ENCODE results near the gene PRDX5. TPM values are rescaled to one million over a fixed set of nuclear protein-coding genes. Genes with fewer than 3 reads are reported as not detected.

The PRDX5 gene
- total and polyA plus RNA-seq, 2 experiments from 2014 or later, result 212 to 312 TPM

GRCh38 chr11:64297699-64298358 lies 20.1 kb upstream of the PRDX5 start:
- Mint-ChIP-seq H3K4me1 (peaks cover 13% of the 10 kb centered on the region), H3K9me3 (no peaks in the 10 kb centered on the region; the same call in 1 of the 3 replicates), H3K36me3 (ENCODE audit: low read depth) (no peaks in the 10 kb centered on the region; the same call in 2 of the 3 replicates), H3K27ac (no peak overlapping the region), H3K27me3 (ENCODE audit: insufficient read depth, low read depth, poor library complexity) (peaks cover 94% of the 10 kb centered on the region), H3K4me3 (peak overlapping the region; percentile 50)
- H3K36me3 ChIP-seq (ENCODE audit: insufficient read depth), result no peaks in the 10 kb centered on the region
- H3K79me2 ChIP-seq (replicated peaks; ENCODE audit: insufficient read depth), result no peaks in the 10 kb centered on the region
- peaks cover 7% of the 10 kb centered on the region; the same call in 1 of the 2 replicates for H3K4me1 ChIP-seq (ENCODE audit: insufficient read depth)
- peaks cover 20% of the 10 kb centered on the region for H3F3A ChIP-seq (replicated peaks; ENCODE audit: low read depth)
- TF ChIP-seq REST (IDR thresholded peaks at IDR 0.05; ENCODE audit: unreplicated experiment), result no peak
- peak; percentile 68 for TF ChIP-seq EZH2 (IDR thresholded peaks at IDR 0.05; ENCODE audit: low read depth, unreplicated experiment)
- DNase-seq (ENCODE audit: low spot score) (peak; percentile 39), ATAC-seq (no peak)
- H3K27me3 ChIP-seq (ENCODE audit: insufficient read depth), result peaks cover 99% of the 10 kb centered on the region
- H4K20me1 ChIP-seq (replicated peaks; ENCODE audit: insufficient read depth), result peaks cover 19% of the 10 kb centered on the region
- no peak overlapping the region for H2AFZ ChIP-seq
- peak overlapping the region; percentile 50; the same call in 1 of the 2 replicates for H3K4me3 ChIP-seq
- no peaks in the 10 kb centered on the region for H3K9me2 ChIP-seq (ENCODE audit: insufficient read depth)
- H3K4me2 ChIP-seq, result peak overlapping the region; percentile 74
- no peak overlapping the region for H3K27ac ChIP-seq (ENCODE audit: low read depth)

GRCh38 chr11:64298966-64299846 lies 18.7 kb upstream of the PRDX5 start:
- no peaks in the 10 kb centered on the region for H3K79me2 ChIP-seq (replicated peaks; ENCODE audit: insufficient read depth)
- no peak overlapping the region; the same call in 1 of the 2 replicates for H2AFZ ChIP-seq
- peaks cover 16% of the 10 kb centered on the region for H3K4me1 Mint-ChIP-seq
- H4K20me1 ChIP-seq (replicated peaks; ENCODE audit: insufficient read depth), result peaks cover 16% of the 10 kb centered on the region; the same call in 1 of the 2 replicates
- no peak overlapping the region for H3K27ac ChIP-seq (ENCODE audit: low read depth)
- H3K9me3 Mint-ChIP-seq, result no peaks in the 10 kb centered on the region; the same call in 2 of the 3 replicates
- H3K4me1 ChIP-seq (ENCODE audit: insufficient read depth), result peaks cover 12% of the 10 kb centered on the region; the same call in 1 of the 2 replicates
- peak overlapping the region; percentile 81 for H3K4me2 ChIP-seq
- peak; percentile 40 for DNase-seq (ENCODE audit: low spot score)
- H3K27me3 Mint-ChIP-seq (ENCODE audit: insufficient read depth, low read depth, poor library complexity), result peaks cover 83% of the 10 kb centered on the region
- no peak overlapping the region for H3K27ac Mint-ChIP-seq
- peak; percentile 2; the same call in 2 of the 3 replicates for ATAC-seq
- TF ChIP-seq CREB1 (CRISPR knock-in tag; IDR thresholded peaks at IDR 0.05; ENCODE audit: low read depth) (no peak), NANOG (IDR thresholded peaks at IDR 0.05; ENCODE audit: borderline replicate concordance) (no peak), EZH2 (IDR thresholded peaks at IDR 0.05; ENCODE audit: low read depth, unreplicated experiment) (peak; percentile 67), EZH2phosphoT487 (IDR thresholded peaks at IDR 0.05; ENCODE audit: unreplicated experiment) (peak; percentile 89)
- peaks cover 92% of the 10 kb centered on the region for H3K27me3 ChIP-seq (ENCODE audit: insufficient read depth)
- H3K36me3 Mint-ChIP-seq (ENCODE audit: low read depth), result no peaks in the 10 kb centered on the region
- peaks cover 20% of the 10 kb centered on the region for H3F3A ChIP-seq (replicated peaks; ENCODE audit: low read depth)
- peak overlapping the region; percentile 64 for H3K4me3 Mint-ChIP-seq
- H3K4me3 ChIP-seq, result peak overlapping the region; percentile 56
- H3K36me3 ChIP-seq (ENCODE audit: insufficient read depth), result no peaks in the 10 kb centered on the region
- no peaks in the 10 kb centered on the region for H3K9me2 ChIP-seq (ENCODE audit: insufficient read depth)
